Trophoblast cell (in vitro differentiated cells and primary cell): ENCODE data around the gene DICER1.
"Not testable (repeated sequence)": the region's sequence is repeated elsewhere in the genome, so short reads cannot be mapped to it uniquely, and the experiment has no call there.

ENCODE experiments used
- DNase-seq, 2 donors: peaks; one replicate each; pipeline ENCODE4 v3.0.0-alpha.2; 2016
- H2AFZ ChIP-seq: 2 replicates; pipeline ENCODE4 v1.6.1; 2013; ENCODE audit warnings: low read length, moderate library complexity, mild to moderate bottlenecking; ENCODE audit not compliant: insufficient read depth, poor library complexity
- H2AK5ac ChIP-seq: 2 replicates; pipeline ENCODE4 v1.6.1; 2013; ENCODE audit warnings: mild to moderate bottlenecking, low read length
- H2BK120ac ChIP-seq: 2 replicates; pipeline ENCODE4 v1.6.1; 2013; ENCODE audit warnings: low read length, mild to moderate bottlenecking, moderate library complexity; ENCODE audit not compliant: insufficient read depth, poor library complexity
- H2BK12ac ChIP-seq: 2 replicates; pipeline ENCODE4 v1.6.1; 2013; ENCODE audit warnings: mild to moderate bottlenecking, low read length, moderate library complexity
- H2BK5ac ChIP-seq: 2 replicates; pipeline ENCODE4 v1.6.1; 2013; ENCODE audit warnings: low read length, low read depth, moderate library complexity, mild to moderate bottlenecking; ENCODE audit not compliant: poor library complexity
- H3K14ac ChIP-seq: 2 replicates; pipeline ENCODE4 v1.6.1; 2013; ENCODE audit warnings: mild to moderate bottlenecking, low read length
- H3K18ac ChIP-seq: 2 replicates; pipeline ENCODE4 v1.6.1; 2013; ENCODE audit warnings: mild to moderate bottlenecking, low read length
- H3K23ac ChIP-seq: 2 replicates; pipeline ENCODE4 v1.6.1; 2013; ENCODE audit warnings: low read length
- H3K27ac ChIP-seq: 2 replicates; pipeline ENCODE4 v1.5.1; 2013; ENCODE audit warnings: low read depth, mild to moderate bottlenecking, inconsistent platforms, low read length, moderate library complexity
- H3K27me3 ChIP-seq: 2 replicates; pipeline ENCODE4 v1.6.1; 2013; ENCODE audit warnings: inconsistent platforms, mild to moderate bottlenecking, low read length, moderate library complexity; ENCODE audit not compliant: insufficient read depth
- H3K36me3 ChIP-seq, 2 experiments: 1 replicate in 1 of 2; 2 replicates in 1 of 2; pipeline ENCODE4 v1.6.1; 2013; ENCODE audit warnings: low read length in 2 of 2, mild to moderate bottlenecking in 2 of 2, moderate library complexity in 1 of 2; ENCODE audit not compliant: insufficient read depth in 2 of 2, control insufficient read depth in 1 of 2
- H3K4ac ChIP-seq: 2 replicates; pipeline ENCODE4 v1.6.1; 2013; ENCODE audit warnings: low read depth, mild to moderate bottlenecking, low read length, moderate library complexity
- H3K4me1 ChIP-seq, 2 experiments: 1 replicate in 1 of 2; 2 replicates in 1 of 2; pipeline ENCODE4 v1.6.1; 2013; ENCODE audit warnings: low read length in 2 of 2, mild to moderate bottlenecking in 2 of 2, moderate library complexity in 1 of 2; ENCODE audit not compliant: insufficient read depth in 2 of 2, control insufficient read depth in 1 of 2
- H3K4me2 ChIP-seq: 2 replicates; pipeline ENCODE4 v1.6.1; 2013; ENCODE audit warnings: inconsistent platforms, mild to moderate bottlenecking, low read length, moderate library complexity
- H3K4me3 ChIP-seq: 2 replicates; pipeline ENCODE4 v1.5.1; 2013; ENCODE audit warnings: mild to moderate bottlenecking, low read depth, low read length, inconsistent platforms
- H3K79me1 ChIP-seq: one replicate; pipeline ENCODE4 v1.6.1; 2013; ENCODE audit warnings: low read length
- H3K79me2 ChIP-seq: 2 replicates; pipeline ENCODE4 v1.6.1; 2013; ENCODE audit warnings: low read length, mild to moderate bottlenecking; ENCODE audit not compliant: control insufficient read depth, insufficient read depth, poor library complexity
- H3K9ac ChIP-seq: 2 replicates; pipeline ENCODE4 v1.6.1; 2013; ENCODE audit warnings: mild to moderate bottlenecking, low read length
- H3K9me3 ChIP-seq: 2 replicates; pipeline ENCODE4 v1.6.1; 2013; ENCODE audit warnings: low read depth, mild to moderate bottlenecking, control low read depth, inconsistent platforms, low read length; ENCODE audit not compliant: insufficient read depth
- H4K12ac ChIP-seq: 2 replicates; pipeline ENCODE4 v1.6.1; 2013; ENCODE audit warnings: low read depth, mild to moderate bottlenecking, low read length, moderate library complexity
- H4K8ac ChIP-seq: 2 replicates; pipeline ENCODE4 v1.6.1; 2013; ENCODE audit warnings: low read depth, mild to moderate bottlenecking, low read length, moderate library complexity
- H4K91ac ChIP-seq: one replicate; pipeline ENCODE4 v1.6.1; 2013; ENCODE audit warnings: low read depth, mild to moderate bottlenecking, low read length, moderate library complexity
- WGBS: extraction: QIAGEN DNeasy Blood & Tissue Kit; methylation state at CpG from one replicate; pipeline ENCODE4 v1.1.7; 2013; ENCODE audit warnings: missing lambda C conversion rate; ENCODE audit not compliant: insufficient read length, insufficient coverage; ENCODE audit errors: extremely low coverage; 5-methylcytosine and 5-hydroxymethylcytosine counted together

Gene DICER1

DNA sequence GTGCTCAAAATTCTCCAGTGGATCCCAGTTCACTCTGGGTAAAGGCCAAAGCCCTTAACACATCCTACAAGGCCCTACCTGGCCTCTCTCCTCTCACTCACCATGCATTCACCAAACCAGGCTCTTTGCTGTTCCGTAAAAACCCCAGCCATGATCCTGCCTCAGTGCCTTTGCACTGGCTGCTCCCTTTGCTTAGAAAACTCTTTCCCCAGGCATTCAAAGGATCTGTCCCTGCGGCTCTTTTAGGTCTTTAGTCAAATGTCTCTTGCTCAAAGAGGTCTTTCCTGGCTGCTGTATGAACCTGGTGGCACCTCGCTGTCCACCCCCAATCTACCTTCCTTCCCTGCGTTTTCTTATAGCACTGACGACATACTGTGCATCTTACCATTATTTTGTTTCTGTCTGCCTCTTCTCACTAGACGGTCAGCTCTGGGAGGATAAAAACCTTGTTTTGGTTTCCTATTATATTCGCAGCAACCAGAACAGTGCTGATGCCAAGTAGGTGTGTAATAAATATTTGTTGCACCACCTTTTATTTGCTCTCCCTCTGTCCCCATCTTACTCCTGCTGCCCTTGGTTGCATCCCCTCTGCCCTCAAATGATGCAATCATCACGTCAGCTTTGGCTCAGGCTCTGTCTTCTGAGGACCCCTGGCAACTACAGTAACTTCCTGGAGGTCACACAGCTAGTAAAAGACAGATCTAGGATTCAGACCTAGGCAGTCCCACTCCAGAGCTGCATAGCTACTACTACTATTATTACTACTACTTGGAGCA is 23.8 kb upstream of the DICER1 start:
- no peak overlapping the region for H2AFZ ChIP-seq
- H3K9ac ChIP-seq: no peak overlapping the region
- no peak overlapping the region for H3K23ac ChIP-seq
- no peak overlapping the region for H2AK5ac ChIP-seq
- no peaks in the 10 kb centered on the region for H3K27me3 ChIP-seq
- peaks cover 8 to 9% of the 10 kb centered on the region in 2 experiments for H3K4me1 ChIP-seq
- H2BK120ac ChIP-seq: no peak overlapping the region
- no peak overlapping the region for H3K4ac ChIP-seq
- no peak overlapping the region for H3K27ac ChIP-seq
- no peaks in the 10 kb centered on the region for H3K79me1 ChIP-seq
- H3K4me3 ChIP-seq: no peak overlapping the region
- no peaks in the 10 kb centered on the region for H3K79me2 ChIP-seq
- H4K8ac ChIP-seq: no peak overlapping the region
- no CpG with 5 or more reads among the region's 8 CpGs for WGBS
- no peak overlapping the region for H4K12ac ChIP-seq
- H4K91ac ChIP-seq: no peak overlapping the region
- H3K18ac ChIP-seq: no peak overlapping the region
- no peak for DNase-seq
- no peak overlapping the region for H2BK5ac ChIP-seq
- no peak overlapping the region for H3K4me2 ChIP-seq
- no peak overlapping the region for H2BK12ac ChIP-seq
- peaks cover 0 to 2% of the 10 kb centered on the region in 2 experiments for H3K36me3 ChIP-seq
- no peak overlapping the region for H3K14ac ChIP-seq
- H3K9me3 ChIP-seq: no peaks in the 10 kb centered on the region

DNA sequence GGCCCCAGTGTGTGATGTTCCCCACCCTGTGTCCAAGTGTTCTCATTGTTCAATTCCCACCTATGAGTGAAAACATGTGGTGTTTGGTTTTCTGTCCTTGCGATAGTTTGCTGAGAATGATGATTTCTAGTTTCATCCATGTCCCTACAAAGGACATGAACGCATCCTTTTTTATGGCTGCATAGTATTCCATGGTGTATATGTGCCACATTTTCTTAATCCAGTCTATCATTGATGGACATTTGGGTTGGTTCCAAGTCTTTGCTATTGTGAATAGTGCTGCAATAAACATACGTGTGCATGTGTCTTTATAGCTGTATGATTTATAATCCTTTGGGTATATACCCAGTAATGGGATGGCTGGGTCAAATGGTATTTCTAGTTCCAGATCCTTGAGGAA is 18.3 kb upstream of the DICER1 start:
- not testable (repeated sequence) for H3K4me3 ChIP-seq, H2BK5ac ChIP-seq, H3K18ac ChIP-seq, H3K27ac ChIP-seq, H3K14ac ChIP-seq, H2BK120ac ChIP-seq, H3K23ac ChIP-seq, H4K8ac ChIP-seq, H3K79me1 ChIP-seq, H3K36me3 ChIP-seq, H4K91ac ChIP-seq, H2AK5ac ChIP-seq, H3K4me2 ChIP-seq, DNase-seq, H3K4ac ChIP-seq, H3K27me3 ChIP-seq, H2AFZ ChIP-seq, H2BK12ac ChIP-seq, H3K9me3 ChIP-seq, H3K79me2 ChIP-seq, H3K9ac ChIP-seq, H4K12ac ChIP-seq, H3K4me1 ChIP-seq
- no CpG with 5 or more reads among the region's 3 CpGs for WGBS

DNA sequence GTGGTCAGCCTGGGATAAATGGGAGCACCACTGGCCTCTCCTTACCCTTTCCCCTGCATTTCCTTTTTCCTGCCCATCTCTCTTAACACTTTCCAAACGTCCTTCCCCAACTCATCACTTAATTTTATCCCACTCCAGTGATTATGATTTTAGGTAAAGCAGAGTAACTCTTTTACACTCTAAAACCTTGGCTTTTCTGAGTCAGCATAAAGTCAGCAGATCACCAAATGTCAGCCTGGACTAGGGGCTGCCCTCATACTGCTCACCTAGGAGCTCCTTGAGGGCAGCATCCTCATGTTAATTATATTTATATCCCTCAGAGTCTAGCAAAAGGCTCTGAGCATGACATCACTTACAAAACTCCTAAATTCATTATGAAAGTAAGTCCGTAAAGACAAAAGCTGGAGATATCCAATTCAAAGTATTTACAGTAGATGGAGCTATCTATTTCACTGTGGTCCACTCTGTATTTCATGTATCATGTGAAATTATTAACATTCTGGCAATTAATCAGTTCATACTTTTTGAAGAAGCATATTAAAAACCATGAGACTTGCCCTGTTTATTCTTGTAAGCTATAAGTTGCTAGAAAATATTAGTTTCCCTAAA is 17.0 kb upstream of the DICER1 start:
- Histone ChIP-seq H4K8ac (no peak overlapping the region), H3K27ac (no peak overlapping the region), H3K4me1 (no peaks in the 10 kb centered on the region), H3K4me2 (no peak overlapping the region), H2AK5ac (no peak overlapping the region), H3K4me3 (no peak overlapping the region), H3K36me3 (peaks cover 0 to 2% of the 10 kb centered on the region in 2 experiments), H3K18ac (no peak overlapping the region), H2BK12ac (no peak overlapping the region), H2AFZ (no peak overlapping the region), H3K23ac (no peak overlapping the region), H3K79me2 (no peaks in the 10 kb centered on the region), H3K4ac (no peak overlapping the region), H3K79me1 (no peaks in the 10 kb centered on the region), H3K14ac (no peak overlapping the region), H4K91ac (no peak overlapping the region), H3K27me3 (no peaks in the 10 kb centered on the region), H4K12ac (no peak overlapping the region), H3K9me3 (no peaks in the 10 kb centered on the region), H2BK5ac (no peak overlapping the region), H2BK120ac (no peak overlapping the region), H3K9ac (no peak overlapping the region)
- 100% methylated on average over 1 of the region's 2 CpGs for WGBS
- DNase-seq: no peak

DNA sequence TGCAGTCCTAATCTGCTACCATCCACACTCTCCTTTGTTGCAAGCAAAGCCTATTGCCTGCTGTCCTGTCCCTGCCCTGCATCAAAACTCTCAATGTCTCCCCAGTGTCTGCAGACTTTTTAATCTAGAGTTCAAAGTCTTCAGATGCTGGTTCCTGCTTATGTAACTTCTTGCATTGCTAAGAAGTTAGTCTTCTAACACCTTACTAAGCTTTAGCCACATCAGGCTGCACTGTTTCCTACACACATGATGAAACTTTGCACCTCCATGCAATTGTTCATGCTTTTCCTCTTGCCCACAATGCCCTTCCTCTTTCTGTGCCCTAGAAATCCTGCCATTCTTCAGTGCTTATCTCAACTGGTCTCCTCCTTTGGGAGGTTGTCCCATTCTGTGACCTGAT is 16.2 kb upstream of the DICER1 start:
- Histone ChIP-seq H3K23ac (no peak overlapping the region), H2BK12ac (no peak overlapping the region), H3K79me1 (no peaks in the 10 kb centered on the region), H3K9ac (no peak overlapping the region), H2BK120ac (no peak overlapping the region), H2BK5ac (no peak overlapping the region), H3K4me2 (no peak overlapping the region), H3K27ac (no peak overlapping the region), H3K18ac (no peak overlapping the region), H4K91ac (no peak overlapping the region), H4K12ac (no peak overlapping the region), H2AFZ (no peak overlapping the region), H4K8ac (no peak overlapping the region), H3K14ac (no peak overlapping the region), H3K4me1 (no peaks in the 10 kb centered on the region), H3K36me3 (peaks cover 0 to under 1% of the 10 kb centered on the region in 2 experiments), H3K79me2 (no peaks in the 10 kb centered on the region), H2AK5ac (no peak overlapping the region), H3K9me3 (no peaks in the 10 kb centered on the region), H3K27me3 (no peaks in the 10 kb centered on the region), H3K4ac (no peak overlapping the region), H3K4me3 (no peak overlapping the region)
- no peak for DNase-seq
